HG03025 (cell line): ENCODE results near the gene NT5M.
"Not testable (repeated sequence)": the region's sequence is repeated elsewhere in the genome, so short reads cannot be mapped to it uniquely, and the experiment has no call there.

ENCODE experiments used
- ATAC-seq: cut with Tn5 transposase; IDR thresholded peaks from one replicate; pipeline ENCODE4 v1.9.1; 2021; ENCODE audit warnings: mild to moderate bottlenecking, moderate library complexity; ENCODE audit not compliant: unreplicated experiment, low FRiP score

The NT5M gene

GRCh38 chr17:17300624-17301568 is 2.3 kb upstream of the NT5M start:
- ATAC-seq, result no peak

GRCh38 chr17:17301659-17302058 is 1.5 kb upstream of the NT5M start:
- not testable (repeated sequence) for ATAC-seq

GRCh38 chr17:17303847-17304490 is 796 bp downstream of the NT5M start:
- ATAC-seq, result no peak

GRCh38 chr17:17304521-17304985 is 1.4 kb downstream of the NT5M start:
- no peak for ATAC-seq

GRCh38 chr17:17305281-17305801 is 2.2 kb downstream of the NT5M start:
- no peak for ATAC-seq

GRCh38 chr17:17309356-17309755 is 6.2 kb downstream of the NT5M start:
- ATAC-seq, result no peak

- ATAC-seq, result no peak
These were observed 10.3 kb downstream of the NT5M start for GRCh38 chr17:17313350-17313991.

GRCh38 chr17:17314501-17315071 is 11.4 kb downstream of the NT5M start:
- no peak for ATAC-seq

GRCh38 chr17:17315142-17315821 is 12.1 kb downstream of the NT5M start:
- no peak for ATAC-seq

- ATAC-seq, result no peak
These were observed 17.2 kb downstream of the NT5M start for GRCh38 chr17:17320188-17320910.

GRCh38 chr17:17320911-17321220 is 17.7 kb downstream of the NT5M start:
- ATAC-seq, result no peak

GRCh38 chr17:17321356-17322025 is 18.3 kb downstream of the NT5M start:
- no peak for ATAC-seq

GRCh38 chr17:17322516-17323510 is 19.6 kb downstream of the NT5M start:
- no peak for ATAC-seq

- ATAC-seq, result no peak
These were observed 21.4 kb downstream of the NT5M start for GRCh38 chr17:17324616-17325015.

- ATAC-seq, result no peak
These were observed 22.1 kb downstream of the NT5M start for GRCh38 chr17:17325228-17325627.

- no peak for ATAC-seq
These were observed 22.6 kb downstream of the NT5M start for GRCh38 chr17:17325816-17326215.

GRCh38 chr17:17326275-17326875 is 23.2 kb downstream of the NT5M start:
- ATAC-seq, result no peak
